HG03460 (cell line): ENCODE data around the gene P4HB.

Experiments used
- ATAC-seq: cut with Tn5 transposase; IDR thresholded peaks from one replicate; pipeline ENCODE4 v1.9.1; 2021; ENCODE audit not compliant: unreplicated experiment

Gene P4HB

DNA sequence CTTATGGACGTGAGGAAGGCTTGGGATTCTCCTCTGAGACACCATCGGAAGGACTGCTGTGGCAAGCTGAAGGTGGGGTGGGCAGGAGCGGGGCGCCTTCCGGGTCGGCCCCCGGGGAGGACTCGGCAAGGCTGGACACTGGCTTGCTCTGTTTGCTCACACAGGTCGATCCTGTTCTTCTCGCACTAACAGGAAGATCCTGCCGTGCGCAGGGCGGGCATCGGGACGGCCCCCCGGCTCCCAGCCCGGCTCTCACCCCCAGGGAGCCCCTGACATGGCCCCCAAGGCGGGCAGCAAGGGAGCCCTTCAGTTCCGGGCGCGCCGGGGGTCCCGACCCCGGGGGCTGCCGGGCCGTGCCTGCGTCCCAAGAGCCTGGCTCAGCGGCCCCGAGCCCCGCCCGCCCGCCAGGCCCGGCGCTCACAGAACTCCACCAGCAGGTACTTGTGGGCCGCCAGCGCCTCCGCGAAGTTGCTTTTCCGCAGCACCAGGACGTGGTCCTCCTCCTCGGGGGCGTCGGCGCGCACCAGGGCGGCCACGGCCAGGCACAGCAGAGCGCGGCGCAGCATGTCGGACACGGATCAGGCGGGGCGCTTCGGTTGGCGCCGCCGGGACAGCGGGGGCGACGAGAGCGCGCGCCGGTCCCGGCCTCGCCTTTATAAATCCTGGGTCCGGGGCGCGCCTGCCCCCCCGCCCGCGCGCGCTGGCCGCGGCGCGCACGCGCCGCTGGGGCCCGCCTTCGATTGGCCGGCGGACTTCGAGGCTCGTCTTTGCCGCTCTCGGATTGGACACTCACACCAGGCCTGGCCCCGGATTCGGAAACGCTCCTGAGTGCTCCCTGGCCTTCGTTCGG, at the start of gene P4HB:
P4HB (minus strand) TSS at position 630 of the 850 bp plus-strand sequence; CDS start at position 566, 64 bp downstream.
- ATAC-seq = peak; percentile 4

DNA sequence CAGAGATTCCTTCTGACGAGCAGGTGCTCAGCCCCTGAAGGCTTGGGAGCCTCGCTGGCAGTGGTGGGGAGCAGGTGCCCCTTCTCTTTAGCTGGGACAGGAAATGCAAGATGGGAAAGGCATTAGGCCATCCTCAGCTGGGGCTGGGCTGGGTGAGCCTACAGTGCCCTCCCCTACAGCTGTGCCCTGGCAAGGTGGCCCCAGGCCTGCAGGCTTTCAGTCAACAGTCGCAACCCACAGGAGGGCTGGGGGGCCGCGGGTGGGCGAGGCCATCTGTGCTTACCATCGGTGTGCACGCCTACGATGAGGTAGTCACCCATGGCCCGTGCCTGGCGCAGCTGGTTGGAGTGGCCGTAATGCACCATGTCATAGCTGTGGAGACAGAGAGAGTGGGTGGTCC, 48.9 kb upstream of the P4HB start:
- no peak for ATAC-seq

DNA sequence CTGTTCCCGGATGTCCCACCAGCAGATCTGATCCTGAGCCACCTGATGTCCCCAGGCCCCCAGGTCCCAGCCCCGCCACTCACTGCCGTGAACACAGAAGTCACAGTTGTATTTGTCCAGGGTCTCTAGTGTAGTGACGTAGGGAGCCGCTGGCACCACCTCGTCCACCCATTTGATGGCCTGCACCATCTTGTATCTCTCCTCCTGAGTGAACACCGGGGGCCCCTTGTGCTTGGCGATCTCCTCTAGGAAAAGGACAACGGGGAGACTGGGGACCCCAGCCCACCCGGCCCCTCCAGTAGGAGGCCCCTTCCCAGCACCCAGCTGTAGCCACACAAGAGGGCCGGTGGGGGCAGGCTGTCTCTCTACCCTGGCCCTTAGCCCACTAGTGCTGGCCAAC, 48.5 kb upstream of the P4HB start:
- ATAC-seq = no peak

DNA sequence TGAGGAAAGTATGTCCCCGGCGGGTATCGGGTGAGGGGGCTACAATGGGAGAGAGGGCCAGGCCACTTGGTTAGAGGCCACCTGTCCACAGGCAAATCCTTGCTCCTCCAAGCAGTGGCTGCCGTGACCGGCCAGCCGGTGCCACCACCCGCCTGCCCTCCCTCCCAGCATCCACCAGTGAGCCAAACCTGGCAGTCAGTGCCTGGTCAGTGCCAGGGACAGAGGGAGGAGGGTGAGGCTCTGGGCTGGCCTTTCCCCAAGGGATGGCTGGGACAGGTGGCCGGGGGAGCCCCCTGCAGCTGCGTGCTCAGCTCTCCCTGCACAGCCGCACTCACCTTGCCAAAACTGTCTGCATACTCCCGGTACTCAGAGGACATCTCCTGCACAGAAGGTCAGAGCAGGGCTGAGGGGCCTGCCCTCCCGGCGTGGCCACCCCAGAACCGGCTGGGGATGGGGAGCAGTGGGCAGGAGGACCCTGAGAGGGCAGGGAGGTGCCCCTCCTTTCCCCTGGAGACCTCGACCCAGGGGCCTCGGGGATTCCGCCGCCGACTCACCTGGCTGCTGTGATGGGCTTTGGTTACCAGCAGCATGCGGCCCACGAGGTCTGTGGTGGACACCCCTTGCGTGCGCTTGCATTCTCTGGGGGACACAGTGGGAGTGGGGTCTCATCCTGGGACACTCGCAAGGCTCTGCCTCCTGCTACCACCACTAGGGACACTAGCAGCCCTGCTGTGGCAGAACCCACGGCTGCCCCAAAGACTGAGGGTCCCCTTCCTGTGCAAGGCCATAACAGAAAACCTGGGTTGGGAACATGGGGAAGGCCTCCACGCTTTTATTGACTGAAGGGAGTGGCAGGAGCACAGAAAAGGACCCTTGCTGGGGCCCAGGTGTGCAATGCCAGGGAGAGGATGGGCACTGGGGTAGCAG, 47.1 kb upstream of the P4HB start:
- ATAC-seq = no peak

DNA sequence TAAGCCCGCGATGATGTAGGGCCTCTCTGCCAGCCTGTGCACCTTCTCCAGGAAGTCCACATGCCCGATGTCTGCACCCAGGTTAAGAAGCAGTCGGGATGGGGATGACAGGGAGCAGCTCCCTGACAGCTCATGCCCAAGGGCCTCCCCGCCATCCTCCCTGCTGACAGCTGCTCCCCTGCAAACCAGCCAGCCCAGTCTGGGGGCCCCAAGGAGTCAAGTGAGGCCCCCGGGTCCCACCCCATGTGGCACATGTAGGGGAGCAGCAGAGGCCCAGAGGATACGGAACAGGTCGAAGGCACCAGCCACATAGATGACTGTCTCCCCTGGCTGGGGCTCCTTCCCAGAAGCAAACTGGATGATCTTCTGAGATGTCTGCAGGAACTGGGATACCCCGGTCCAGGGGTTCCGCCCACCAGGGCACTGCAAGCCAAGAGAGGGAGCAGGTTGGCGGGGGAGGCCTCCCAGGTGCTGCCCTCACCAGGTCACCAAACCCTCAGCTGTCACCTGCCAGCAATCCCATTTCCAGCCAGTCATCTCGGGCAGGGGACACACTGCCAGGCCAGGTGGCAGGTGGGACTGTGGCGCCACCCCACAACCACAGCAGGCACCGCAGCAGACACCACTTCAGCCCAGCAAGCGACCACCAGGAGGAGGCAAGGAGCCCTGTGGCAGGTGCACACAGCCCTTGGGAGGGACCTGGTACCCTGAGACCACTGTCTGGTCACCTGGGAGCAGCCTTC, 46.3 kb upstream of the P4HB start:
- ATAC-seq = no peak

DNA sequence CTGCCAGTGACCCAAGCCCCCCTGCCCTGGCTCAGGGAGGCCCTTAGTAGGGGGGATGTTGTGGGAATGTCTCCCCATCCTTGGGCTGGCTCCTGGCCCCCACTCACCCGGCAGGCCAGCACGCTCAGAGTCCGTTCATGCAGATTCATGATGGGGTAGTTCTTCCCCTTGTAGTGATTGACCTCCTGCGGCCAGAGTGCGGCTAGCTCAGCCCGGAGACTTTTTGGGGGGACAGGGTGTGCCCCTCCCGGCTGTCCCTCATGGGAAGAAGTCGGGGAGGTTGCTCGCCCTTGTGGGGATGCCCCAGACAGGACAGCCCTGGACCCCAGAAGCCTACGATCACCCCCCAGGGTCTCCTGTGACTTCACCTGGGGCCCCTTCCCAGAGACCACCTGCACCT, 45.7 kb upstream of the P4HB start:
- no peak for ATAC-seq

DNA sequence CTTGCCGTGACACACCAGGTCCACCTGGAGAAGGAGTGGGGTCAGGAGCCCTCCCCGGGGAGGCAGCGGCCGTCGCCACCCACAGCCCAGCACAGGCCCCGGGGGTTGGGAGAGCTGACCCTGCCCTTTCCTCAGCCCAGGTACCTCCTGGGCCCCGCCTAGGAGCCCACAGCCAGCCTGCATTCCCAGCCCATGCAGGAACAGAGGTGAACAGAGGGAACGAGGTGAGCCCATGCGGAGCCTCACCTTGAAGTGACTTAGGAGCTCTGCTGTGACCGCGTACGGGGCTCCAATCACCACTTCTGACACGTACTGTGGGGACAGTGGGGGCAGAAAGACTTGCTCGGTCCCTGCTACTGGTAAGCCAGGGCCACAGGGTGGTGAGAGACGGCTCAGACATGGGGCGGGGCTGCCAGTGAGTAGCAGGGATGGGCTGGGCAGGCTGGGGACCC, 45.1 kb upstream of the P4HB start:
- no peak for ATAC-seq

DNA sequence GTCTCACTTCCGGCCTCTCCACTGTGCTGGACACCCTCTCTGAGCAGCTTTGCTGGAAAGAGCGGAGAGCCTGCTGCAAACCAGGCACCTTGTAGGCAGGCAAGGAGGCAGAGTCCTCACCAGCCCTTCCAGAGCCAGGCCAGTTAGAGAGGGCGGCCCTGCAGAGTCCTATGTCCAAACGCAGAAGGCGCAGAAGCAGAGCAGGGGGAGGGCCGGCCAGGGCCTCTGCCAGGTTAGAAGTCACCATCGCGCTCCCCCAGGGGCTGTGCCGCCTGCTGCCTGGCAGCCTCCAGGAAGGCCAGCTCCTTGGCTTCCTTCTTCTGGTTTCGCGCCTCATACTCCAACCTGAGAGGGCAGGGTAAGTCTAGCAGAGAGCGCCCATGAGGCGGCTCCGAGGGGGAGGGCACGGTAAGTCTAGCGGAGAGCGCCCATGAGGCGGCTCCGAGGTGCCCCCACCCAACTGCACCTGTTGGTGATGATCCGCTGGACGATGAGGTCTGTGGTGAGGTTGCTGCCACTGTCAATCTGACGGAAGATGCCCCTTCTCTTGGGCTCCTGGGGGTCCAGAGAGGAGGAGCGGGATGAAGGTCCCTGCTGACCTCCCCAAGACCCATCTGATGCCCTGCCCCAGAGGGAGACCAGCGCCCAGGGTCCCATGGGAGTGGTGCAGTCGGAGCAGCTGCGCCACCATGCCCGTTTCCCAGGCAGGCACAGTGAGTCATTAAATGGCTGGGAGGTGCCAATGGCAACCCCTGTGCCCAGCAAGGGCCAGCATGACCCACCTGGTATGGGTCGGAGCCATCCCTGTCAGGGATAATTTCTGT, 44.5 kb upstream of the P4HB start:
- no peak for ATAC-seq

DNA sequence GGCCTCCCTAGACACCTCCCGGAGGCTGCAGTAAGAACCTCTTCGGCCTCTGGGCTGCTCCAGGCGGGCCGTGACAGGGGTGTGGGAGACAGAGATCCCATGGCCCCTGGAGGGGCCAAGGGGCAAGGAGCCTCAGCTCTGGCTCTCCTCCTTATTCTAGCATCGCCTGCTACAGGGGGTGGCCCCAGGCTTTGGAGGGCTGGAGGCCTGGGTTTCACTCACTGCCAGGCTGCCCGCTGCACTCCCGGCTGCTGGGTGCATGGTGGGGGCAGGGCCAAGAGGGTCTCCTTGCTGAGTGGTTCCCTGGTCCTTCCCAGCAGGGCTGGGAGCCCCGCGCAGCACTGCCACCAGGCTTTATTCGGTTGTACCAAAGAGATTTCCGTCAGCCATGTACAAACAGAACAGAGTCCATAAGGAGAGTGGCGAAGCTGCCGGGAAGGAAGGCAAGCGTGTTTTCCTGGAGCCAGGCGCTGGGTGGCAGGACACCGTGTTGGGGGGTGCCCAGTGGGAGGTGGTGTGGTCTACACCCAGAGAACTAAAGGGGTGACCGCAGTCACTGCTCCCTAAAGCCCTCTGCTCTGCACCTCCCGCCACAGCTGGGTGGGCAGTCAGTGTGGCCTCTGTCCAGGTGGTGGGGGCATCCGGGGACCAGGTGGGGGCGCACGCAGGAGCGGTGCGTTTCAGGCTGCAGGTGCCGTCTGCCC, 43.7 kb upstream of the P4HB start:
- no peak for ATAC-seq

DNA sequence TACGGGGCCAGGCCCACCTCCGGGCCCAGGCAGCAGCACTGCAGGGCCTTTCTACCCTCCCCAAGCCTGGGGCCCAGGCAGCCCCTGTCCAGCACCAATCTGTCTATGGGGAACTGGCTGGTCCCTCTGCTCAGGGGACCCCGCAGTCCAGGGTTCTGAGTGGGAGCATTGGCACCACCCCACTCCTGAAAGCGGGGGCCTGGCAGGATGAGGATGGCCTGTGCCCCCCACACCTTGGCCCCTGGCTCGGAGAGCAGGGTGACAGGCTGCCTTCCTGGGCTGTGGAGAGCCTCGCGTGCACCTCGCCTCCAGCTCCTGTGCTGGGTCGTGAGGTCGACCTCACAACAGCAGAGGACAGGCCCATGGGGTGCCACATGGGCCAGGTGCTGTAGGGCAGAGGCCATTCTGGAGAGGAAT, 43.1 kb upstream of the P4HB start:
- ATAC-seq = no peak

DNA sequence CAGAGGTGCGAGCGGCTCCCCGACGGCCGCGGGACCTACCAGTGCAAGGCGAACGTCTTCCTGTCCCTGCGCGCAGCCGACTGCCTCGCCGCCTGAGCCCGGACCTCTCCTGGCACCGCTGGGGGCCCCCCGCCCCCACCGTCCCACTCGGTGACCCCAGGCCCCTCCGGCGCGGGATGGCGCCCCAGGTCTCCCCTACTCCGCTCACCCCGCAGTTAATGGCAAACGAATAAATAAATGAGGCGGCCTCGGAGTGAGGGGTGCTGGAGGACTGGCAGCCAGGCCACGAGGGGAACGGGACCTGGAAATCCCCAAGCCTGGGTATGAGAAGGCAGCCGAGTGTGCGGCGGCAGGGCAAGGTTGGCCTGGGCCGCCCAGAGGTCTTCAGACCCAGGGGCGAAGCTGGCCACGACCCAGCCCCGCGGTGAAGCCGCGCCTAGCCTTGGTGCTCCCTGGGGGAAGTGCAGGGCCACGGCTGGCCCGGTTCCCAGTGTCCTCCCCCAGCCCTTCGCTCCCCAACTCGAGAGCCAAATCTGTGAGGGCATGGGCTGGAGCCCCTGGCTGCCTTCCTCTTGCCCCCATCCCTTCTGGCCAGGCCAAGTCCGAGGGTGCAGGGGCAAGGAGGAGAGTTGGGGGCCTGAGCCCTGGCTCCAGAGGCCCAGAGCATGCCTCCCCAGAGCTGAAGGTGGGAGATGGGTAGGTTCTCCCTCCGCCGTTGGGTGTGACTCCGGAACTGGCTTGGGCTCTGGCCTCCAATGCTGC, 42.5 kb upstream of the P4HB start:
- no peak for ATAC-seq

DNA sequence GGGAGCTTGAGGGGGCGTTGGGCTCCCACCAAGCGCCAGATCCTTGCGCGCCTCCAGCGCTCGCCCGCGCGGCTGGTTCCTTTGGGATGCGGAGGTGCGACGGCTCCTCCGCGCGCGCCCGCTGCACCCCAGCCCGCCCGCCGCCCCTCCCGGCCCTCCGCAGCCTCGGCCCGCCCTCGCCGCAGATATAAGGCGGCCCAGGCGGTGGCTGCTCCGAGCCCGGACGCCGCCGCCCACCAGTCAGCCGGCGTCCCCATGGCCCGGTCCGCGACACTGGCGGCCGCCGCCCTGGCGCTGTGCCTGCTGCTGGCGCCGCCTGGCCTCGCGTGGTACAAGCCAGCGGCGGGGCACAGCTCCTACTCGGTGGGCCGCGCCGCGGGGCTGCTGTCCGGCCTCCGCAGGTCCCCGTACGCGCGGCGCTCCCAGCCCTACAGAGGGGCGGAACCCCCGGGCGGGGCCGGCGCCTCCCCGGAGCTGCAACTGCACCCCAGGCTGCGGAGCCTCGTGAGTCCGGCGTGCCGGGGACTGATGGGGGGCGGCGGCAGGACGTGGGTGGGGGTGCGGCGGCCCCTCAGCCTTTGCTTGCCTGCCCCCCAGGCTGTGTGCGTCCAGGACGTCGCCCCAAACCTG, 41.8 kb upstream of the P4HB start, which contains the start of gene NPB:
NPB (plus strand) TSS at position 216 of the 630 bp plus-strand sequence; CDS start at position 256, 40 bp downstream.
- no peak for ATAC-seq

DNA sequence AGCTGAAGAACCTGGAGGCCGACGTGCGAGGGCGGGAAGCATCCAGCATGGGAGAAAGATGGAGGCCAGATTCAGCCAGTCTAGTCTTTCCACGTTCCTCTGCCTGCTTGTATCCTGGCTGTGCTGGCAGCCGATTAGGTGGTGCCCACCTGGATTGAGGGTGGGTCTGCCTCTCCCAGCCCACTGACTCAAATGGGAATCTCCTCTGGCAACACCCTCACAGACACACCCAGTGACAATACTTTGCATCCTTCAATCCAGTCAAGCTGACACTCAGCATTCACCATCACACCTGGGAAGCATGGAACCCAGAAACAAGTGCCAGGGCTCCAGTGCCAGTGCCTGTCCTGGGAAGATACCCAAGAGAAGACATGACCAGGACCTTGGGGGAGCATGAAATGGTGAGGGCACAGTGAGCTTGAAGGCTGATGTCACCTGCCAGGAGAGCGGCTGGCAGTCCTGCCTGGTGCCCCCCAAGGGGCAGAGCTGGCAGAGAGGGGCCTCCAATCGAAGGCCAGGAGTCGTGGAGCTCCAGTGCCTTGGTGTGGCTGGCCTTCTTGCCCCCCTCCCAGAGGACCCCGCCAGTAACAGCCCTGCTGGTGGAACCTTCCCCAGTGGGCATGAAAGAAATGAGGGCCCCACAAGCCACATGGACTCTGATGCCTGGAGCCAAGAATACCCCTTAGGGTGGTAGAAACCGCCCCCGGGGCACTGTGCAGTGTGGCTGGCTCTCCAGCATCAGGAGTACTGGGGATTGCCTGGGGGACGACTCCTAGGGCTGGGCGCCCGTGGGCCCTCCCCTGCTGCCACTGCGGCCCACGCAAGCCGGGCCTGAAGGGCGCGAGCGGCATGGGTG, 41.1 kb upstream of the P4HB start:
- ATAC-seq = no peak

DNA sequence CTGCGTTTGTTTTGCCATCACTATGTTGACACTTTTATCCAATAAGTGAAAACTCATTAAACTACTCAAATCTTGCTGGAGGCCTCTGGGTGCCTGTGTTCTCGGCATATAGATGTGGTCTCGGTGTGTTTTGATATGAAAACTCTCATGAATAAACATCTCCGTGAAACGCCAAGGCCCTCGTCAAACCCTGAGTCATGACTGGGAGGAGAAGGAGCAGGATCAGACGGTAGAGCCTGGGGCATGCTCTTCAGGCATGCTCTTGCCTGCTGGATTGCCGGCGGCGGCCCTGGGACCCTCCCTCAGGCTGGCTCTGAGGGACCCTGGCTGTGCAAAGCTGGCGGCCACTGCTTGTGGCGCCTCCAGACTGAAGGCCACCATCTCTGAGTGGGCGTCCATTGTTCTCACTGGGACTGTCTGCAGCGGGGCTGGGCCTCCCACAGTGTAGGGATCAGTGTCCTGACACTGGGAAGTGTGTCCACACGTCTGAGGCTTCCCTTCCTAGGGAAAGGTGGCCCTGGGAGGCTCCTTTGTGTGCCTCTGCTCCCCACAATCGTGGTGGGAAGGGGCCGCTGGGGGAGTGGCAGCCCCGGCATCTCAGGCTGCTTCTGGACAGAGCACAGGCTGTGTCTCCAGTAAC, 40.0 kb upstream of the P4HB start:
- ATAC-seq = no peak

DNA sequence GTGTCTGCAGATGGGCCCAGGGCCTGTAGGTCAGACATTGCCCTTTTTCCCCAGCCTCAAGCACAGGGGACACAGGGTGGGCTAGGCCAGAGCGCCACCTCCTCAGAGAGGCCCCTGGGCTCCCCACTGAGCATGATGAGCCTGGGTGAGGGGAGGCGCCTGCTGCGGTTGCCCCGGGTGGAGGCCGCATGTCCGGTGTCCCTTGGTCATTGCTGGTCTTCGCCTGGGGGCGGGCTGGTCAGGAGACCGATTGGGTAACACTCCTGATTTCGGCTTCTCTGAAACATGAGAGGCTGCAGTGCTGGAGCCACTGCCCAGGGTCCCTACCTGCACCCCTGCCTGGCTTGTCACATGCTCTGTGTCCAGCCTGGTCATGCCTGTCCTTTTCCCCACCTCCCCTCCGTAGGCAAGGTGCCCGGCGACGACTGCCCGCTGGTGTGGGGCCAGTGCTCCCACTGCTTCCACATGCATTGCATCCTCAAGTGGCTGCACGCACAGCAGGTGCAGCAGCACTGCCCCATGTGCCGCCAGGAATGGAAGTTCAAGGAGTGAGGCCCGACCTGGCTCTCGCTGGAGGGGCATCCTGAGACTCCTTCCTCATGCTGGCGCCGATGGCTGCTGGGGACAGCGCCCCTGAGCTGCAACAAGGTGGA, 39.3 kb upstream of the P4HB start:
- ATAC-seq = no peak

DNA sequence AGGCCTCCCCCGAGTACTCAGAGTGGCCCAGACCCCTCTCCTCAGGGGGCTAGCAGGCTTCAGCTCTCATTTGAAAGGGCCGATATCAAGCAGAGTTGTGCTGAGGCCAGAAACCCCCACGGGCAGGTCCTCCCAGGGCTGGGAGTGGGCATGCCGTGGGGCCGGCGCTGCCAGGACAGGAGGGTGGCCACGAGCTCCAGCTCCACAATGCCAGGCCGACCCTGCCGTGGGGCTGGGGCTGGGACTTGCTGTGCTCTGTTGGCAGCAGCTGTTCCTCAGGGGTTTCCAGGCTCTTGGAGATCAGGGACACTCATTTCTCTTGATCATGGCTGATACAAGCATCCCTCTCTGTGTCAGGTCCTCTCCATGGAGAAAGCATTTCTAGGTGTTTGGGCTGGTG, 38.5 kb upstream of the P4HB start:
- no peak for ATAC-seq
